Adrenal gland (tissue), 12 donors: ENCODE results near the gene SLC19A1. TPM values are rescaled to one million over a fixed set of nuclear protein-coding genes. Genes with fewer than 3 reads are reported as not detected.
A peak's percentile ranks its signal among the peaks of the same experiment; 100 is the strongest.

Source experiments
- DNase-seq, 7 donors: peaks; one replicate each; pipeline ENCODE4 v3.0.0-alpha.2; 2019 to 2020
- H3K27ac ChIP-seq, 5 donors: fragments of 200-600 bp; sonication (generic) in 4 of 5; 1 replicate in 3 of 5; 2 replicates in 2 of 5; pipeline versions ENCODE4 v1.5.1 to v1.8.0; 2016 to 2020; ENCODE audit warnings: mild to moderate bottlenecking in 1 of 5
- H3K27me3 ChIP-seq: fragments of 200-600 bp; 2 replicates; pipeline ENCODE4 v1.8.0; 2021
- H3K36me3 ChIP-seq, 2 donors: fragments of 200-600 bp; replicated peaks in 1 of 2; 1 replicate in 1 of 2; 2 replicates in 1 of 2; pipeline versions ENCODE4 v1.5.1 to v1.8.0; 2018 to 2022
- H3K4me1 ChIP-seq, 2 donors: fragments of 200-600 bp; replicated peaks in 1 of 2; 1 replicate in 1 of 2; 2 replicates in 1 of 2; pipeline versions ENCODE4 v1.5.1 to v1.8.0; 2018 to 2021
- H3K4me3 ChIP-seq, 4 donors: fragments of 200-600 bp; sonication (generic) in 3 of 4; one replicate each; pipeline ENCODE4 v1.5.1; 2016 to 2018
- H3K9me3 ChIP-seq, 3 donors: fragments of 200-600 bp; sonication (generic) in 1 of 3; replicated peaks in 1 of 3; 1 replicate in 2 of 3; 2 replicates in 1 of 3; pipeline versions ENCODE4 v1.5.1 to v1.8.0; 2016 to 2021
- POLR2A ChIP-seq, 2 donors: fragments of 450-650 bp; IDR thresholded peaks; one replicate each; pipeline ENCODE4 v1.6.1; 2017; ENCODE audit warnings: antibody characterized with exemption in 2 of 2, mild to moderate bottlenecking in 2 of 2, moderate library complexity in 1 of 2
- WGBS, 4 donors: extraction: QIAGEN DNeasy Blood & Tissue Kit in 2 of 4; methylation state at CpG; one replicate each; pipeline versions ENCODE4 v1.1.5 to v1.1.7; 2013 to 2017; 5-methylcytosine and 5-hydroxymethylcytosine counted together
- intact Hi-C, 2 donors: fragments of 100-400 bp; cut with DNase I; formaldehyde crosslinking; loops; one replicate each; pipeline versions ENCODE4 v1.14.1 to v1.15.0; 2022 to 2023
- polyA plus RNA-seq, 3 donors: library from polyadenylated mRNA; stranded (reverse); fragments of 200-250 nt in 2 of 3; fragments of 350-450 nt in 1 of 3; fragmentation: Illumina TruSeq in 1 of 3; extraction: RNeasy Lipid Tissue Mini Kit (QIAGEN cat#74804) in 1 of 3; gene quantifications; one replicate each; pipeline ENCODE4 v1.2.3, GENCODE V29; 2013 to 2014
- total RNA-seq, 9 donors: library from RNA; depleted of rRNA in 4 of 9; stranded (reverse); fragments of >200 nt in 4 of 9; fragments of 120-200 nt in 1 of 9; fragmentation: NEBNext Ultra II Directional in 1 of 9; extraction: Animal tissue kit (Norgen Biotek cat#: 25700) in 1 of 9; gene quantifications; one replicate each; pipeline versions ENCODE4 v1.1.0 to v1.2.4, GENCODE V29; 2013 to 2023
- TF ChIP-seq, protein P1 (sequence below), 6 experiments: fragments of 450-650 bp in 4 of 6; fragments of 200-600 bp in 2 of 6; sonication (generic) in 1 of 6; IDR thresholded peaks; 1 replicate in 5 of 6; 2 replicates in 1 of 6; pipeline versions ENCODE4 v1.5.1 to v1.8.0; 2016 to 2021; ENCODE audit warnings: antibody characterized with exemption in 6 of 6, mild to moderate bottlenecking in 2 of 6, moderate library complexity in 1 of 6
- donor health status: healthy with polysubstance abuse.
- donor health status: Bipolar disorder and iron deficiency.
- donor health status: DM: yes; HTN: yes; CAD: no.
- donor health status: DM: no; HTN: no; CAD: no.
- donor health status: DM: no; HTN: no; CAD: no.
- donor health status: DM: yes; HTN: yes; CAD: no.

SLC19A1 gene
- total and polyA plus RNA-seq, 12 donors = 1.7 to 21.2 (median 15.3) TPM

DNA sequence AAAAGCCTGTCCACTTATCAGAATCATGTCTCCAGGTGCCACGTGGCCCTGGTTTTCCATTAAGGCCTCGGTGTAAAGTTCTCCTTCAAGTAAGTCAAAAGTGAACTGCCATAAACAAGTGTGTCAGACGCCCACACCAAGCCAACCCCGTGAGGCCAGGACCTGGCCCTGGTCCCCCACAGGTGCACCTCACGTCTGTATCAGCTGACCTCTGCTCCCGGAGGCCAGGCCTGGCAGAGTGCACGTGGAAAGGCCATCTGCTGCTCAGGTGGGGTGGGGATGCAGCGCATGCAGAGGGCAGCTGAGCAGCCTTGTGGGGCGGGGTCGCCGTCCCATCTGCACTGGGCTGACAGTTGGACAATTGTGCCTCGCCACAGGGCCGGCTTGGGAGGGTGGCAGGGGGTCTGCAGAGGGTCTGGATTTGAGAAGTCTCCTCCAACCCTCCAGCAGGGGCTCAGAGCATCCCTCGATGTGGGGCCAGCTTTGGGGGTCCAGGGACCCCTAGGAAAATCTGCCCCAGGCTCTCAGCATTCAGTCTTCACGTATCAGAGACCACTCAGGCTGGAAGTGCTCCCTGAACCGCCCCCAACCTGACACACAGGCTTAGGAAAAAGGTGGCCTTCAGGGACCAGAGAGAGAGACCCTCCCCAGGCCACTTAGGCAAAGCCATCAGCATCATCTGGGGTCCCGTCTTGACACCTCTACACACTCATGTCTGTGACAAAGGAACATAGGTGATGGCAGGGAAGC is 3.0 kb downstream of the SLC19A1 start:
- WGBS, 4 donors = 87 to 91% (median 88%) methylated on average over 6 to 17 of the region's 17 CpGs
- TF ChIP-seq, protein P1, sequence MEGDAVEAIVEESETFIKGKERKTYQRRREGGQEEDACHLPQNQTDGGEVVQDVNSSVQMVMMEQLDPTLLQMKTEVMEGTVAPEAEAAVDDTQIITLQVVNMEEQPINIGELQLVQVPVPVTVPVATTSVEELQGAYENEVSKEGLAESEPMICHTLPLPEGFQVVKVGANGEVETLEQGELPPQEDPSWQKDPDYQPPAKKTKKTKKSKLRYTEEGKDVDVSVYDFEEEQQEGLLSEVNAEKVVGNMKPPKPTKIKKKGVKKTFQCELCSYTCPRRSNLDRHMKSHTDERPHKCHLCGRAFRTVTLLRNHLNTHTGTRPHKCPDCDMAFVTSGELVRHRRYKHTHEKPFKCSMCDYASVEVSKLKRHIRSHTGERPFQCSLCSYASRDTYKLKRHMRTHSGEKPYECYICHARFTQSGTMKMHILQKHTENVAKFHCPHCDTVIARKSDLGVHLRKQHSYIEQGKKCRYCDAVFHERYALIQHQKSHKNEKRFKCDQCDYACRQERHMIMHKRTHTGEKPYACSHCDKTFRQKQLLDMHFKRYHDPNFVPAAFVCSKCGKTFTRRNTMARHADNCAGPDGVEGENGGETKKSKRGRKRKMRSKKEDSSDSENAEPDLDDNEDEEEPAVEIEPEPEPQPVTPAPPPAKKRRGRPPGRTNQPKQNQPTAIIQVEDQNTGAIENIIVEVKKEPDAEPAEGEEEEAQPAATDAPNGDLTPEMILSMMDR (IDR thresholded peaks at IDR 0.05) = no peak
- no peak for TF ChIP-seq POLR2A (IDR thresholded peaks at IDR 0.05)
- Histone ChIP-seq H3K27ac (no peak overlapping the region), H3K4me1 (peaks cover 16 to 25% of the 10 kb centered on the region in 2 donors), H3K4me3 (no peak overlapping the region), H3K9me3 (no peaks in the 10 kb centered on the region), H3K36me3 (no peaks in the 10 kb centered on the region), H3K27me3 (no peaks in the 10 kb centered on the region)
- DNase-seq = peak in 5 of 7 donors; percentile 6 to 18 (median 13)
- intact Hi-C loops = no loop called here

DNA sequence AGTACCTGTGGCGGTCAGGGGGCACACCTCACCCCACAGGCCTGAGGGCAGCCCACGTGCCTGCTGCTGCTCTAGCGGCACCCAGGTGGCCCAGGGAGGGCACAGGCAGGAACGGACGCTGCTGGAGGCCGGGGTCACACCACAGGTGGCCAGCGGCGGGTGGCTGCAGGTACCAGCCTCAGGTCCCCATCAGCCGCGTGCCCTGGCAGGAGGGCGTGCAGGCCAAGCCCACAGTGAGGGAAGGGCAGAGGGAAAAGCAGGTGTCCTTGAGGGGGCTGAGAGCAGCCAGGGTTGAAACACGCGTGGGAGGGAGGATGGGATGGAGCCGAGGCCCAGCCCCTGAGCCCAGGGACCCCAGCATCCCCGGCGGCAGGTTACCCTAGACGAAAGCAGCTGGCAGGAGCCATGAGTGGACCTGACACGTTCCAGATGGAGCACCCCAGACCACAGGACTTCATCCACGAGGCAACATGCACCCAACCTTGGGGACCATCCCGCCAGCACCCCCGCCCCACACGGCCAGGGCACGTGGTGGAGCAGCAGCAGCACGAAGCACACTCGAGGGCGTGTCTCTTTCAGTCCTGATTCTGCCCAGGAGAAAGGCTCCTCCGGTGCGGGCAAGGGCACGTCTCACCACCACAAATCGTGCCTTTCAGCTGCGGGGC is 3.7 kb downstream of the SLC19A1 start:
- H3K9me3 ChIP-seq = no peaks in the 10 kb centered on the region
- H3K27ac ChIP-seq = no peak overlapping the region
- intact Hi-C loops = no loop called here
- DNase-seq = peak in 6 of 7 donors; percentile 6 to 49 (median 16)
- TF ChIP-seq, protein P1 (IDR thresholded peaks at IDR 0.05) = no peak
- no peak for TF ChIP-seq POLR2A (IDR thresholded peaks at IDR 0.05)
- no peaks in the 10 kb centered on the region for H3K36me3 ChIP-seq
- 95% methylated on average over 14 to 31 of the region's 31 CpGs for WGBS, 4 donors
- H3K27me3 ChIP-seq = no peaks in the 10 kb centered on the region
- peaks cover 23 to 32% of the 10 kb centered on the region in 2 donors for H3K4me1 ChIP-seq
- H3K4me3 ChIP-seq = no peak overlapping the region

DNA sequence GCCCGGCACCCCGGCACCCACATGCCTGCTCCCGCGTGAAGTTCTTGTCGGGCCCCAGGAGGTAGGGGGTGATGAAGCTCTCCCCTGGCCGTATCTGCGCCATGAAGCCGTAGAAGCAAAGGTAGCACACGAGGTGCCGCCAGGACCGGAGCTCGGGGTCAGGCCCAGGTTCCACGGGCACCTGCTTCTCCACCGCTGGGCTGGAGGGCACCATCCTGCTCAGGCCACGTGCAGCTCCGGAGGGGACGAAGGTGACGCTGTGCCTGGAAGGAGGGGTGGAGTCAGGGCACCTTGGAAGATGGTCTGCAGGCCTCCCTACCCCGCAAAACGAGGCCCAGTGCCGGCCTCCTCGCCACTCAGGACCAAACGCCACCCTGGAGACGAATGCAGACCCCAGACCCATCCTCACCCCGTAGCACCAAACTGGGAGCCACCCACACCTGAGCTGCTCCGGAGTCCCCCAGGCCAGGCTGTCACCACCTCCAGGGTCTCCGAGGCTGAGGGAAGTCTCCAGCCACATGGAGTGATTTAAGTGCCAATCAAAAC is 4.4 kb downstream of the SLC19A1 start:
- peak in 6 of 7 donors; percentile 6 to 39 (median 14) for DNase-seq
- intact Hi-C loops = no loop called here
- Histone ChIP-seq H3K4me1 (peaks cover 23 to 31% of the 10 kb centered on the region in 2 donors), H3K4me3 (no peak overlapping the region), H3K9me3 (no peaks in the 10 kb centered on the region), H3K36me3 (no peaks in the 10 kb centered on the region), H3K27me3 (no peaks in the 10 kb centered on the region), H3K27ac (no peak overlapping the region)
- TF ChIP-seq, protein P1 (IDR thresholded peaks at IDR 0.05) = no peak
- TF ChIP-seq POLR2A (IDR thresholded peaks at IDR 0.05) = no peak
- 92 to 98% (median 95%) methylated on average over 6 to 27 of the region's 27 CpGs for WGBS, 4 donors

DNA sequence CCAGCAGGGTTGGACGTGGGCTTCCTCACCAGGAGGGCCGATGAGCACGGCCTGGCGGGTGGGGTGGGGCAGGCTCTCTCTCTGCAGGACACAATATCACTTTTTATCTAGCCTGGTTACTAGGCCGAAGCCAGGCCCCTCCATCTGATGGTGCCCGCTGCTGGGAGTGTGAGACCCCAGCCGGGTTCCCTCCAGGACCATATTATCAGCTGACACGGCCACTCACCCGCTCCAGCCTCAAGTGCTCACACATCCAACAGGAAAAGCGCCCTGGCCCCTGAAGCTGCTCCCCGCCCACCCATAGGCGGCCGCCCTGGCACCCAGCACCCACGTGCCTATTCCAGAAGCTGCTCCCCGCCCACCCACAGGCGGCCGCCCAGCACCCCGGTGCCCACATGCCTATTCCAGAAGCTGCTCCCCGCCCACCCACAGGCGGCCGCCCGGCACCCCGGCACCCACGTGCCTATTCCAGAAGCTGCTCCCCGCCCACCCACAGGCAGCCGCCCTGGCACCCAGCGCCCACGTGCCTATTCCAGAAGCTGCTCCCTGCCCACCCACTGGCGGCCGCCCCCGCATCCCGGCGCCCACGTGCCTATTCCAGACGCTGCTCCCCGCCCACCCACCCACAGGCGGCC is 5.0 kb downstream of the SLC19A1 start:
- no peak overlapping the region for H3K4me3 ChIP-seq
- DNase-seq = peak in 6 of 7 donors; percentile 6 to 45 (median 16)
- no peaks in the 10 kb centered on the region for H3K9me3 ChIP-seq
- peaks cover 19 to 30% of the 10 kb centered on the region in 2 donors for H3K4me1 ChIP-seq
- no peaks in the 10 kb centered on the region for H3K27me3 ChIP-seq
- 93 to 97% (median 93%) methylated on average over 11 to 37 of the region's 37 CpGs for WGBS, 4 donors
- H3K27ac ChIP-seq = no peak overlapping the region
- intact Hi-C loops = no loop called here
- TF ChIP-seq, protein P1 (IDR thresholded peaks at IDR 0.05) = no peak
- no peak for TF ChIP-seq POLR2A (IDR thresholded peaks at IDR 0.05)
- H3K36me3 ChIP-seq = no peaks in the 10 kb centered on the region
